ENCODE results near the gene ASAP3. TPM values are rescaled to one million over a fixed set of nuclear protein-coding genes. Genes with fewer than 3 reads are reported as not detected.
"Not testable (repeated sequence)": the region's sequence is repeated elsewhere in the genome, so short reads cannot be mapped to it uniquely, and the experiment has no call there.

The ASAP3 gene
- total and polyA plus RNA-seq, 8 donors = 24.9 to 228 (median 30.5) TPM

DNA sequence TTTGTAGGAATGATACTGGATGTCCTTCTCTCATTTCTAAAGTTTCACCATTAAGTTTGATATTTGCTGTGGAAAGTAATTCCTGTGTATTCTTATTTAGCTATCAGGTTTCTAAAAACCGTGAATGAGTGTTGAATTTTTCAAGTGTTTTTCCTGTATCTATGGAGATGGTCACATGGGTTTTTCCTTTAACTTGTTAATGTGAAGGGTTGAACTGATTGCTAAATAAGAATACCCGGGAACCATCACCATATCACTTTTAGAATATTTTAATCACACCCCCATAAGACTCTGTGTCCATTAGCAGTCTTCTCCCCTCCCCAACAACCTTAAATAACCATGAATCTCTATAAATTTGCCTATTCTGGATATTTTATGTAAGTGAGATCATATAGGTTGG, 16.5 kb upstream of the ASAP3 start:
- Histone ChIP-seq H3K4me1 (peaks cover 0 to 8% (median 3%) of the 10 kb centered on the region in 4 donors), H3K27me3 (peaks cover 0 to 4% (median 0%) of the 10 kb centered on the region in 3 donors), H3K27ac (no peak overlapping the region), H3K4me3 (no peak overlapping the region), H3K36me3 (no peaks in the 10 kb centered on the region), H3K9me3 (no peaks in the 10 kb centered on the region)
- intact Hi-C loops (cut with DNase I; ENCODE audit: low total_unique reads) = no loop called here
- WGBS, 5 donors = 34 to 46% (median 45%) methylated on average over 2 of the region's 2 CpGs
- no peak for DNase-seq
- no peak for TF ChIP-seq POLR2A (IDR thresholded peaks at IDR 0.05)
- TF ChIP-seq POLR2AphosphoS5 (IDR thresholded peaks at IDR 0.05) = no peak
- TF ChIP-seq, protein P1, sequence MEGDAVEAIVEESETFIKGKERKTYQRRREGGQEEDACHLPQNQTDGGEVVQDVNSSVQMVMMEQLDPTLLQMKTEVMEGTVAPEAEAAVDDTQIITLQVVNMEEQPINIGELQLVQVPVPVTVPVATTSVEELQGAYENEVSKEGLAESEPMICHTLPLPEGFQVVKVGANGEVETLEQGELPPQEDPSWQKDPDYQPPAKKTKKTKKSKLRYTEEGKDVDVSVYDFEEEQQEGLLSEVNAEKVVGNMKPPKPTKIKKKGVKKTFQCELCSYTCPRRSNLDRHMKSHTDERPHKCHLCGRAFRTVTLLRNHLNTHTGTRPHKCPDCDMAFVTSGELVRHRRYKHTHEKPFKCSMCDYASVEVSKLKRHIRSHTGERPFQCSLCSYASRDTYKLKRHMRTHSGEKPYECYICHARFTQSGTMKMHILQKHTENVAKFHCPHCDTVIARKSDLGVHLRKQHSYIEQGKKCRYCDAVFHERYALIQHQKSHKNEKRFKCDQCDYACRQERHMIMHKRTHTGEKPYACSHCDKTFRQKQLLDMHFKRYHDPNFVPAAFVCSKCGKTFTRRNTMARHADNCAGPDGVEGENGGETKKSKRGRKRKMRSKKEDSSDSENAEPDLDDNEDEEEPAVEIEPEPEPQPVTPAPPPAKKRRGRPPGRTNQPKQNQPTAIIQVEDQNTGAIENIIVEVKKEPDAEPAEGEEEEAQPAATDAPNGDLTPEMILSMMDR (IDR thresholded peaks at IDR 0.05) = no peak
- TF ChIP-seq EP300 (IDR thresholded peaks at IDR 0.05) = no peak

DNA sequence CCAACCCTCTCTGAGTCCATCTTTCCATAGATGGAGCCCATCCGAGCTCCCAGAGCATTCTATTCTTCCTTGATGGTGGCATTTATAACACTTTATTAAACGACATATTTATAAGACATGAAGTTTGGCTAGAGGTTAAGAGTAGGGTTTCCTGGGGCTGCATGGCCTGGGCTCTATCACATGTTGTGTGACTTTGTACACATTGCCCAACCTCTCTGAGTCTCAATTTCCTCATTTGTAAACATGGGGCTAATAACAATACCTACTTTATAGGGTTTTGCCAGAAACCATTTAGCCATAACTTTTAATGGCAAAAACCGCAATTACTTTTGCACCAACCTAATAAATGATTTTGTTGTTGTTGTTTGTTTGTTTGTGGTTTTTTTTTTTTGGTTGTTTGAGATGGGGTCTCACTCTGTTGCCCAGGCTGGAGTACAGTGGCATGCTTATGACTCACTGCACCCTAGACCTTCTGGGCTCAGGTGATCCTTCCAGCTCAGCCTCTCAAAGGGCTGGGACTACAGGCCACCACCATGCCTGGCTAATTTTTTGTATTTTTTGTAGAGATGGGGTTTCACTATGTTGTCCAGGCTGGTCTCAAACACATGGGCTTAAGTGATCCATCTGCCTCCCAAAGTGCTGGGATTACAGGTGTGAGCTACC, 13.9 kb upstream of the ASAP3 start:
- H3K4me3 ChIP-seq = no peak overlapping the region
- H3K9me3 ChIP-seq = no peaks in the 10 kb centered on the region
- intact Hi-C loops (cut with DNase I; ENCODE audit: low total_unique reads) = loop anchor here (5.0 kb wide), 1 partner anchor 139 kb away; no protein-coding TSS in a partner anchor
- no peaks in the 10 kb centered on the region for H3K27me3 ChIP-seq
- H3K27ac ChIP-seq = no peak overlapping the region
- no peak for DNase-seq
- WGBS, 5 donors = 75 to 82% (median 80%) methylated on average over 3 of the region's 3 CpGs
- H3K36me3 ChIP-seq = no peaks in the 10 kb centered on the region
- TF ChIP-seq, protein P1 (IDR thresholded peaks at IDR 0.05) = no peak
- TF ChIP-seq EP300 (IDR thresholded peaks at IDR 0.05) = no peak
- no peak for TF ChIP-seq POLR2AphosphoS5 (IDR thresholded peaks at IDR 0.05)
- TF ChIP-seq POLR2A (IDR thresholded peaks at IDR 0.05) = no peak
- peaks cover 0 to 8% (median 3%) of the 10 kb centered on the region in 4 donors for H3K4me1 ChIP-seq

DNA sequence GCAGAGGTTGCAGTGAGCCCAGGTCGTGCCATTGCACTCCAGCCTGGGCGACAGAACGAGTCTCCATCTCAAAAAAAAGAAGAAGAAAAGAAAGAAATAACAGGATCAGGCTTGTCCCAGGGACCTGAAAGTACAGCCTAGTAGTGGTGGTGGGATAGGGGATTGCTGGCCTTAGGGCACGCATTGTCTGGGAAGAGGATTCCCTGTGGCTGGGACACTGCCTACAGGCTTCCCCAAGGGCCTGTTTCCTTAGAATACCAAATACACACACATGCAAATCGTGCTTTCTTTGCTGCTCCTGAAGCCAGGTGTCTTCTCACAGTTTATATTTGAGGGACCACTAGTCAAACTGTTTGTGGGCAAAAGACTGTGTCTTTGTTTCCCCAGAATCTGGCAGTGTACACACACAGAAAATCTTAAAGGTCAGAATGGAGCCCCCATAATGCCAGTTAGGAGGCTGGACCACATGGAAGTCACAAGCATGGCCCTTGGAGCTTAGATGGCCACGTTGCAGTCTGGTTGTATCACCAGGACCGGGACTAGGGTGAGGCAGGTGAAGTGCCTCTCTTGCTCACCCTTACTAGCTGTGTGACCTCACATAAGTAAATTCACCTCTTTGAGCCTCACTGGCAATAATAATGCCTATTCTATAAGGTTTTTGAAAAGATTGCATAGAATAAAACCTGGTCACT, 12.7 kb upstream of the ASAP3 start:
- 74 to 82% (median 75%) methylated on average over 7 of the region's 7 CpGs for WGBS, 5 donors
- intact Hi-C loops (cut with DNase I; ENCODE audit: low total_unique reads) = loop anchor here (5.0 kb wide), 1 partner anchor 141 kb away; no protein-coding TSS in a partner anchor
- DNase-seq = no peak

DNA sequence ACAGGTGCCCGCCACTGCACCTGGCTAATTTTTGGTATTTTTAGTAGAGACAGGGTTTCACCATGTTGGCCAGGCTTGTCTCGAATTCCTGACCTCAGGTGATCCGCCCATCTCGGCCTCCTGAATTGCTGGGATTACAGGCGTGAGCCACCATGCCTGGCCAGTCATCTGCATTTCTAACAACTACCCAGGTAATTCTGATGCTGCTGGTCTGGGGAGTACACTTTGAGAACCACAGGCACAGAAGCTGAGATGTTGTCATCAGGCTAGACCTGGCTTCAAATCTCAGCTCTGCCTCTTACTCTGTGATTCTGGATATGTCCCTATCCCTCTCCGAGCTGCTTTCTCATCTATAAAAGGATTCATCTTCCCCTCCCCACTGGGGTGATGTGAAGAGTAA, 10.9 kb upstream of the ASAP3 start:
- not testable (repeated sequence) for DNase-seq, H3K27me3 ChIP-seq, H3K9me3 ChIP-seq, H3K4me1 ChIP-seq, H3K4me3 ChIP-seq, H3K36me3 ChIP-seq, H3K27ac ChIP-seq
- intact Hi-C loops (cut with DNase I; ENCODE audit: low total_unique reads) = loop anchor here (5.0 kb wide), 2 partner anchors 47 to 142 kb away; no protein-coding TSS in a partner anchor
- WGBS, 5 donors = 74 to 95% (median 85%) methylated on average over 6 of the region's 6 CpGs

More for the DNA sequence above, 12.7 kb upstream of the ASAP3 start:
- Histone ChIP-seq H3K9me3 (no peaks in the 10 kb centered on the region), H3K4me1 (peaks cover 0 to 8% (median 3%) of the 10 kb centered on the region in 4 donors), H3K27ac (no peak overlapping the region), H3K27me3 (no peaks in the 10 kb centered on the region), H3K4me3 (no peak overlapping the region), H3K36me3 (no peaks in the 10 kb centered on the region)
- TF ChIP-seq, protein P1 (IDR thresholded peaks at IDR 0.05) = no peak
- TF ChIP-seq POLR2AphosphoS5 (IDR thresholded peaks at IDR 0.05) = no peak
- no peak for TF ChIP-seq EP300 (IDR thresholded peaks at IDR 0.05)
- TF ChIP-seq POLR2A (IDR thresholded peaks at IDR 0.05) = no peak

DNA sequence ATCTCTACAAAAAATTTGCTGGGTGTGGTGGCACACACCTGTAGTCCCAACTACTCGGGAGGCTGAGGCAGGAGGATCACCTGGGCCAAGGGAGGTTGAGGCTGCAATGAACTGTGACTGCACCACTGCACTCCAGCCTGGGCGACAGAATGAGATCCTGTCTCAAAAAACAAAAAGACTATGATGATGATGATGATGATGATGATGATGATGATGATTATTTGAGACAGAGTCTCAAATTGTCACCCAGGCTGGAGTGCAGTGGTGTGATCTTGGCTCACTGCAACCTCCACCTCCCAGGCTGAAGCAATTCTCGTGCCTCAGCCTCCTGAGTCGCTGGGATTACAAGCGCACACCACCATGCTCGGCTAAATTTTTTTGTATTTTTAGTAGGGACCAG, 8.8 kb upstream of the ASAP3 start:
- H3K36me3 ChIP-seq, H3K4me1 ChIP-seq, H3K9me3 ChIP-seq, H3K4me3 ChIP-seq, H3K27me3 ChIP-seq, DNase-seq, H3K27ac ChIP-seq: not testable (repeated sequence)
- WGBS, 5 donors = 87 to 96% (median 91%) methylated on average over 6 of the region's 6 CpGs
- intact Hi-C loops (cut with DNase I; ENCODE audit: low total_unique reads) = loop anchor here (5.0 kb wide), 1 partner anchor 50 kb away; no protein-coding TSS in a partner anchor
